Breast epithelium (tissue), 4 donors: ENCODE measurements around the gene ABCC4. TPM values are rescaled to one million over a fixed set of nuclear protein-coding genes. Genes with fewer than 3 reads are reported as not detected.

ENCODE experiments used
- DNase-seq, 2 donors: peaks; one replicate each; pipeline ENCODE4 v3.0.0-alpha.2; 2019; ENCODE audit warnings: low spot score in 2 of 2
- H3K27ac ChIP-seq, 2 donors: fragments of 200-600 bp; sonication (generic) in 1 of 2; one replicate each; pipeline ENCODE4 v1.5.1; 2016 to 2019; ENCODE audit warnings: mild to moderate bottlenecking in 1 of 2
- H3K27me3 ChIP-seq, 2 donors: fragments of 200-600 bp; sonication (generic) in 1 of 2; one replicate each; pipeline versions ENCODE4 v1.5.1 to v1.6.0; 2017 to 2019; ENCODE audit warnings: control low read depth in 1 of 2, mild to moderate bottlenecking in 1 of 2
- H3K36me3 ChIP-seq: fragments of 200-600 bp; one replicate; pipeline ENCODE4 v1.5.1; 2019
- H3K4me1 ChIP-seq, 2 donors: fragments of 200-600 bp; sonication (generic); one replicate each; pipeline ENCODE4 v1.5.1; 2016 to 2019; ENCODE audit warnings: control low read depth in 1 of 2
- H3K4me3 ChIP-seq, 3 donors: fragments of 200-600 bp; sonication (generic); 1 replicate in 2 of 3; 2 replicates in 1 of 3; pipeline ENCODE4 v1.5.1; 2016 to 2019; ENCODE audit warnings: mild to moderate bottlenecking in 3 of 3, moderate library complexity in 2 of 3
- H3K9me3 ChIP-seq, 2 donors: fragments of 200-600 bp; sonication (generic) in 1 of 2; one replicate each; pipeline ENCODE4 v1.5.1; 2016 to 2019; ENCODE audit warnings: control low read depth in 1 of 2
- POLR2A ChIP-seq: fragments of 450-650 bp; IDR thresholded peaks from one replicate; pipeline ENCODE4 v1.6.1; 2016; ENCODE audit warnings: antibody characterized with exemption, mild to moderate bottlenecking, moderate library complexity
- POLR2AphosphoS5 ChIP-seq, 3 donors: sonication (generic); formaldehyde crosslinking; IDR thresholded peaks; one replicate each; pipeline ENCODE4 v1.6.1; 2017; ENCODE audit warnings: antibody characterized with exemption in 3 of 3
- intact Hi-C: fragments of 100-400 bp; cut with DNase I; formaldehyde crosslinking; loops from one replicate; pipeline ENCODE4 v1.15.1; 2023; ENCODE audit warnings: low total_unique reads
- total RNA-seq, 3 donors: library from RNA; depleted of rRNA; stranded (reverse); fragments of >200 nt; gene quantifications; one replicate each; pipeline ENCODE4 v1.1.0, GENCODE V29; 2016
- TF ChIP-seq, protein P1 (sequence below), 3 donors: fragments of 450-650 bp; IDR thresholded peaks; one replicate each; pipeline ENCODE4 v1.5.1; 2016 to 2017; ENCODE audit warnings: antibody characterized with exemption in 3 of 3, mild to moderate bottlenecking in 3 of 3, moderate library complexity in 3 of 3

Gene ABCC4
- total RNA-seq, 3 donors from 2014 or later = 4.1 to 6.2 (median 4.5) TPM

DNA sequence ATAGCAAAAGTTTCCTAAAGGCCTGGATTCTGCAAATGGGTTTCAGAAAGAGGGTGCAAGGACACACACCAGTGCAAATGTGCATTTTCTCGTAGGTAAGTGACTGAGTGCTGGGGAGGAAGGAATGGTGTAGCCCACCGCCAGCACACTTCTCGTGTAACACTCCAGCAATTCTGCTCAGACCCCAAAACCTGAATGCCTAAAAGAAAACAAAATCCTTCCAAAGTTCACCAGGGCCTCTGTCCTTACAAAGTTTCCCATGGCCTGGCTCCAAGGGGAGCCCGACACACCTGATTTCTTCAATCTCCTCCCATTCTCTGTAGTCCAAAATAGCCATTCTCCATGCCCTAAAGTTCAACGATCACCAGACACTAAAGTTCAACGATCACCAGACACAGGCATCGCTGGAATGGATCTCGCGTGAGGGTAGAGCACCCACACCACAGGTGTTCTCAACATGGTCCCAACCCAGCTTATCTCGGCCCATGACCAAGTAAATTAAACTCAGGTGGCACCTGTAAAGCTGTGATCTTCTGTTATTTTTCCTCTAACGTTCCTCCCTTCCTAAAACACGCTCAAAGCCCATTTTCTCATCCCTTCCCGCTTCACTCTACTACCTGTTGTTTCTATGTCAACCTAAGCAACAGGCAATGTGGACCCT is 46.0 kb downstream of the ABCC4 start:
- Histone ChIP-seq H3K4me3 (no peak overlapping the region), H3K4me1 (no peaks in the 10 kb centered on the region), H3K27ac (no peak overlapping the region), H3K9me3 (no peaks in the 10 kb centered on the region), H3K36me3 (no peaks in the 10 kb centered on the region), H3K27me3 (peaks cover 0 to 9% of the 10 kb centered on the region in 2 donors)
- no peak for DNase-seq
- TF ChIP-seq POLR2A (no peak), POLR2AphosphoS5 (IDR thresholded peaks at IDR 0.05) (no peak)
- TF ChIP-seq, protein P1, sequence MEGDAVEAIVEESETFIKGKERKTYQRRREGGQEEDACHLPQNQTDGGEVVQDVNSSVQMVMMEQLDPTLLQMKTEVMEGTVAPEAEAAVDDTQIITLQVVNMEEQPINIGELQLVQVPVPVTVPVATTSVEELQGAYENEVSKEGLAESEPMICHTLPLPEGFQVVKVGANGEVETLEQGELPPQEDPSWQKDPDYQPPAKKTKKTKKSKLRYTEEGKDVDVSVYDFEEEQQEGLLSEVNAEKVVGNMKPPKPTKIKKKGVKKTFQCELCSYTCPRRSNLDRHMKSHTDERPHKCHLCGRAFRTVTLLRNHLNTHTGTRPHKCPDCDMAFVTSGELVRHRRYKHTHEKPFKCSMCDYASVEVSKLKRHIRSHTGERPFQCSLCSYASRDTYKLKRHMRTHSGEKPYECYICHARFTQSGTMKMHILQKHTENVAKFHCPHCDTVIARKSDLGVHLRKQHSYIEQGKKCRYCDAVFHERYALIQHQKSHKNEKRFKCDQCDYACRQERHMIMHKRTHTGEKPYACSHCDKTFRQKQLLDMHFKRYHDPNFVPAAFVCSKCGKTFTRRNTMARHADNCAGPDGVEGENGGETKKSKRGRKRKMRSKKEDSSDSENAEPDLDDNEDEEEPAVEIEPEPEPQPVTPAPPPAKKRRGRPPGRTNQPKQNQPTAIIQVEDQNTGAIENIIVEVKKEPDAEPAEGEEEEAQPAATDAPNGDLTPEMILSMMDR (IDR thresholded peaks at IDR 0.05) = no peak
- intact Hi-C loops = no loop called here

DNA sequence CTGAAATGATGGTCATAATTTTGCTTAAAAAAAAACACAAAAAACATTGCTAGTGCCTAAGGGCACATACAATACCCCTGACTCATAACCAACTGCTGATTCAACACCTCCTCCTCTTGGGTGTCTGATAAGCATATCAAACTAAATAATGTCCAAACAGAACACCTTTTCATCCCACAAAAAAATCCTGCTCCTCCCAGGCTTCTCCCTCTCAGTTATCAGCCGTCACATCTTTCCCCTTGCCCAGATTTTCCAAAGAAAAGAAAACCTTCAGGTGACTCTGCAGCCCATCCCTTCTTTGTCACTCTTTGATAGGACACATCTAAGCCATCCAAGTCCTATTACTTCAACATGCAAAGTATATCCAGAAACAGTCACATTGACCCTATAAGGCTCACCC is 46.9 kb downstream of the ABCC4 start:
- intact Hi-C loops = no loop called here

DNA sequence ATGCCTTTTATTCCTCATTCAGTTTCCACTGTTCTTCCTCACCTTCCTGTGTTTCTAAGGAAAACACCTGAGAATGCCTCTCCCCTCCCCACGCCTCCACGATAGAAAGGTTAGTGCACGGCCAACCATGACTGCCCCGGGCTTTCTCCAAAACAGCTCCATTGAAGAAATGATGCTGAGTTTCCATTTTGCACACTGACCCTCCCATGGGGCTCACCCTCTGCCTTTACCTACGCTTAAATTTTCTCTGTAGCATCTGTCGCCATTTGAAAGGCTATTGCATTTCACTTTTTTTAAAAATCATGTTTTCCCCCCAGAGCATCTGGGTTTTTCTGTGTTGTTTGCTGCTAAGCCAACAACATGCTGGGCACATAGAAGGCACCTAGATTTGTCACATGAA is 48.2 kb downstream of the ABCC4 start:
- H3K27ac ChIP-seq = no peak overlapping the region
- TF ChIP-seq POLR2A (no peak), POLR2AphosphoS5 (IDR thresholded peaks at IDR 0.05) (no peak)
- TF ChIP-seq, protein P1 (IDR thresholded peaks at IDR 0.05) = no peak
- H3K4me3 ChIP-seq = no peak overlapping the region
- no peak for DNase-seq
- H3K36me3 ChIP-seq = no peaks in the 10 kb centered on the region
- H3K27me3 ChIP-seq = peaks cover 0 to 18% of the 10 kb centered on the region in 2 donors
- H3K4me1 ChIP-seq = no peaks in the 10 kb centered on the region
- H3K9me3 ChIP-seq = no peaks in the 10 kb centered on the region
- intact Hi-C loops = no loop called here

More for the DNA sequence above, 46.9 kb downstream of the ABCC4 start:
- H3K36me3 ChIP-seq = no peaks in the 10 kb centered on the region
- TF ChIP-seq POLR2A (no peak), POLR2AphosphoS5 (IDR thresholded peaks at IDR 0.05) (no peak)
- TF ChIP-seq, protein P1 (IDR thresholded peaks at IDR 0.05) = no peak
- no peak overlapping the region for H3K27ac ChIP-seq
- H3K4me3 ChIP-seq = no peak overlapping the region
- peaks cover 0 to 16% of the 10 kb centered on the region in 2 donors for H3K27me3 ChIP-seq
- DNase-seq = no peak
- no peaks in the 10 kb centered on the region for H3K9me3 ChIP-seq
- no peaks in the 10 kb centered on the region for H3K4me1 ChIP-seq

DNA sequence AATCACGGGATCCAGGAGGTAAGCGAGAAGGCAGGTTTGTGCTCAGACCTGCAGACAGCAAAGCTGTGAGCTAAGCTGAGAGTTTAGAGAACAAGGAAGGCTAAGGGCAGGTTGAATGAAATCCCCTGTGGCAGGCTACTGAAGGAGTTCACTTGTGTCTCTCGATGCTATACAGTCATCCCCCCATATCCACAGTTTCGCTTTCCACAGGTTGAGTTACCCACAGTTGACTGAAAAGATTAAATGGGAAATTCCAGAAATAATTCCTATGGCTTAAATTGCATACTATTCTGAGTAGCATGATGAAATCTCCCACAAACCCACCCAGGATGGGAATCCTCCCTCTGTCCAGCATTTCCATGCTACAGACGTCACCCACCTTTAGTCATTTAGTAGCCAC is 49.6 kb downstream of the ABCC4 start:
- Histone ChIP-seq H3K4me3 (no peak overlapping the region), H3K27ac (no peak overlapping the region), H3K9me3 (no peaks in the 10 kb centered on the region), H3K27me3 (peaks cover 0 to 18% of the 10 kb centered on the region in 2 donors), H3K36me3 (no peaks in the 10 kb centered on the region), H3K4me1 (no peaks in the 10 kb centered on the region)
- intact Hi-C loops = no loop called here
- no peak for DNase-seq
- TF ChIP-seq POLR2A (no peak), POLR2AphosphoS5 (IDR thresholded peaks at IDR 0.05) (no peak)
- TF ChIP-seq, protein P1 (IDR thresholded peaks at IDR 0.05) = no peak

DNA sequence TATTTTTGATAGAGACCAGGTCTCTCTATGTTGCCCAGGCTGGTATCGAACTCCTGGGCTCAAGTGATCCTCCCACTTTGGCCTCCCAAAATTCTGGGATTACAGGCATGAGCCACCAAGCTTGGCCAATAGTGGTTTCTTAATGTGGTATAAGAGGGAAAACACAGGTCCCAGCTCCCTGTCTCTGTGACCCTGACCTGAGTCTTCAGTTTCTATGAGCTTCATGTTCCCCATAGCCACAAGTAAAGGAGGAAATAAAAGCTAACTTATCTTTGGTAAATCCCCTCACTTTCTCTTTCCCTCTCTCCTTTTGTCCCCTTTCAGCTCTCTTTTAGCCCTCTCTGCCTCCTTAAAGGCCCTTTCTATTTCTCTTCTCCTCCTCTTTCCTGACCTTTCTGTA is 50.3 kb downstream of the ABCC4 start:
- TF ChIP-seq POLR2A (no peak), POLR2AphosphoS5 (IDR thresholded peaks at IDR 0.05) (no peak)
- TF ChIP-seq, protein P1 (IDR thresholded peaks at IDR 0.05) = no peak
- Histone ChIP-seq H3K4me3 (no peak overlapping the region), H3K9me3 (no peaks in the 10 kb centered on the region), H3K27ac (no peak overlapping the region), H3K36me3 (no peaks in the 10 kb centered on the region), H3K27me3 (peaks cover 0 to 18% of the 10 kb centered on the region in 2 donors), H3K4me1 (no peaks in the 10 kb centered on the region)
- intact Hi-C loops = no loop called here
- DNase-seq = no peak
